GM21360 (cell line): ENCODE measurements around the gene PPP1R15A.
A peak's percentile ranks its signal among the peaks of the same experiment; 100 is the strongest.
"Not testable (repeated sequence)": the region's sequence is repeated elsewhere in the genome, so short reads cannot be mapped to it uniquely, and the experiment has no call there.

ENCODE experiments used
- ATAC-seq: cut with Tn5 transposase; IDR thresholded peaks from one replicate; pipeline ENCODE4 v1.9.1; 2021; ENCODE audit warnings: mild to moderate bottlenecking, moderate library complexity; ENCODE audit not compliant: unreplicated experiment

Gene PPP1R15A

GRCh38 chr19:48858984-48859710, 13.1 kb upstream of the PPP1R15A start:
- no peak for ATAC-seq

GRCh38 chr19:48859711-48860572, 12.3 kb upstream of the PPP1R15A start:
- no peak for ATAC-seq

- ATAC-seq: no peak
Observed at GRCh38 chr19:48861313-48861712, 10.9 kb upstream of the PPP1R15A start.

GRCh38 chr19:48862827-48863226, 9.4 kb upstream of the PPP1R15A start:
- no peak for ATAC-seq

GRCh38 chr19:48866692-48867091, 5.5 kb upstream of the PPP1R15A start:
- no peak for ATAC-seq

- no peak for ATAC-seq
Observed at GRCh38 chr19:48867123-48867745, 5.0 kb upstream of the PPP1R15A start.

- ATAC-seq: no peak
Observed at GRCh38 chr19:48867746-48868113, 4.5 kb upstream of the PPP1R15A start.

- ATAC-seq: no peak
Observed at GRCh38 chr19:48868114-48868886, 3.9 kb upstream of the PPP1R15A start, which contains the start of gene PLEKHA4. PLEKHA4 (minus strand) TSS chr19:48868617; CDS start chr19:48867620, 997 bp downstream.

GRCh38 chr19:48870048-48870447, 2.2 kb upstream of the PPP1R15A start:
- ATAC-seq: no peak

- ATAC-seq: not testable (repeated sequence)
Observed at GRCh38 chr19:48871471-48872181, 595 bp upstream of the PPP1R15A start.

GRCh38 chr19:48872884-48873475, 759 bp downstream of the PPP1R15A start:
- ATAC-seq: no peak

- ATAC-seq: no peak
Observed at GRCh38 chr19:48873476-48874302, 1.5 kb downstream of the PPP1R15A start.

- ATAC-seq: peak; percentile 3
Observed at GRCh38 chr19:48874303-48875135, 2.3 kb downstream of the PPP1R15A start.

GRCh38 chr19:48876043-48876981, 4.1 kb downstream of the PPP1R15A start:
- not testable (repeated sequence) for ATAC-seq

- ATAC-seq: no peak
Observed at GRCh38 chr19:48877855-48878195, 5.6 kb downstream of the PPP1R15A start.

- ATAC-seq: no peak
Observed at GRCh38 chr19:48878196-48879024, 6.2 kb downstream of the PPP1R15A start.
